Cardiac fibroblast (primary cell): ENCODE measurements around the gene SLC26A3.
"Not testable (repeated sequence)": the region's sequence is repeated elsewhere in the genome, so short reads cannot be mapped to it uniquely, and the experiment has no call there.

Experiments
- DNase-seq, 2 donors: peaks; one replicate each; pipeline versions ENCODE4 v3.0.0 to v3.0.0-alpha.2; 2010; ENCODE audit warnings: low read depth in 2 of 2
- H3K4me3 ChIP-seq, 2 donors: replicated peaks in 1 of 2; 1 replicate in 1 of 2; 2 replicates in 1 of 2; pipeline ENCODE4 v1.5.1; 2011; ENCODE audit warnings: low read depth in 2 of 2, low read length in 2 of 2, mild to moderate bottlenecking in 2 of 2, moderate library complexity in 1 of 2
- CTCF ChIP-seq: IDR thresholded peaks from one replicate; pipeline ENCODE4 v1.5.1; 2011; ENCODE audit warnings: low read depth, mild to moderate bottlenecking, low read length, inconsistent platforms

SLC26A3 gene

DNA sequence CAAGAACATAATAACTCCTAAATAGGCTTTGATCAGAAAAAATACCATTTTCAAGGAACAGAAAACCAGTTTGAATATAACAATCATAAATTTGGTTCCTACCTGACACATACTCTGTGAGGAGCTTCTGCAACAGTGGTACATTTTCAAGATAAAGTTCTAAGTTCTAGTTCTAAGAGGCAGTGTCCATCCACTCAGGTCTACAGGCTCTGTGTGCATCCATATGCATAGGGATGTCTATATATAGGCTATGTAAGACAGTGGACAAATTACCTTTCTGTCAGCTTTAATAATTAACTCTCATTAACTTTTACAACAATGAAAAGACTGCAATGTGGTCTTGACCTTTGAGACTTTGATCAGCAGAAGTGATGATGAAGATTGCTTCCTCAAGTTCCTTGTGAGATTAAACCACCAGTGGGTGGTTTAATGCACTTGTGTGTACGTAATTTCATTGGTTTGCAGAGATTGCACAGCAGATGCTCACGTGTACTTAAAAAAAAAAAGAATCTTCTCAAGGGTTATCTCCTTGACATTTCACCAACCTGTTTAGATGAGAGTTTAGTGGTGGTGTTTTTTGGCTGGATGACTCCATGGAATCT lies at the start of gene SLC26A3:
Gene SLC26A3 (minus strand): TSS at position 215 of the 602 bp plus-strand sequence. CDS start 8,714 bp downstream, outside the sequence.
- no peak for TF ChIP-seq CTCF
- H3K4me3 ChIP-seq: no peak within 1 kb of the TSS
- DNase-seq: no peak

GRCh38 chr7:107850643-107851042 lies 47.6 kb upstream of the SLC26A3 start:
- no peak for TF ChIP-seq CTCF
- DNase-seq: peak in 1 of 2 donors; percentile 10
- H3K4me3 ChIP-seq: no peak overlapping the region

- TF ChIP-seq CTCF: no peak
- H3K4me3 ChIP-seq: no peak overlapping the region
- DNase-seq: no peak
Measured at GRCh38 chr7:107850216-107850615, 47.2 kb upstream of the SLC26A3 start.

GRCh38 chr7:107848211-107848610 lies 45.2 kb upstream of the SLC26A3 start:
- not testable (repeated sequence) for H3K4me3 ChIP-seq, DNase-seq

GRCh38 chr7:107847836-107848175 lies 44.8 kb upstream of the SLC26A3 start:
- DNase-seq: not testable (repeated sequence)

GRCh38 chr7:107847168-107847835 lies 44.3 kb upstream of the SLC26A3 start:
- no peak for DNase-seq
- no peak overlapping the region for H3K4me3 ChIP-seq

More at GRCh38 chr7:107847836-107848175, 44.8 kb upstream of the SLC26A3 start:
- H3K4me3 ChIP-seq: not testable (repeated sequence)

GRCh38 chr7:107846324-107846723 lies 43.3 kb upstream of the SLC26A3 start:
- no peak overlapping the region for H3K4me3 ChIP-seq
- DNase-seq: no peak
- TF ChIP-seq CTCF: no peak

More at GRCh38 chr7:107847168-107847835, 44.3 kb upstream of the SLC26A3 start:
- TF ChIP-seq CTCF: no peak

GRCh38 chr7:107843184-107843583 lies 40.2 kb upstream of the SLC26A3 start:
- no peak for TF ChIP-seq CTCF
- H3K4me3 ChIP-seq: no peak overlapping the region
- DNase-seq: no peak
